KMS-11 (cell line): Measurements from ENCODE around the gene CPNE2.
A peak's percentile ranks its signal among the peaks of the same experiment; 100 is the strongest.
"Not testable (repeated sequence)": the region's sequence is repeated elsewhere in the genome, so short reads cannot be mapped to it uniquely, and the experiment has no call there.

Source experiments
- H2AFZ ChIP-seq: fragments of 200-600 bp; sonication (generic); 2 replicates; pipeline ENCODE4 v1.6.1; 2016; ENCODE audit warnings: antibody characterized with exemption, mixed run types, low read depth
- H3K27ac ChIP-seq: fragments of 200-600 bp; sonication (generic); 2 replicates; pipeline ENCODE4 v1.6.1; 2016; ENCODE audit warnings: mild to moderate bottlenecking, mixed run types
- H3K27me3 ChIP-seq: fragments of 200-600 bp; sonication (generic); 2 replicates; pipeline ENCODE4 v1.6.1; 2017; ENCODE audit warnings: mild to moderate bottlenecking, low read depth, mixed run types, moderate library complexity; ENCODE audit not compliant: insufficient read depth
- H3K36me3 ChIP-seq: fragments of 200-600 bp; sonication (generic); 2 replicates; pipeline ENCODE4 v1.6.1; 2017; ENCODE audit warnings: mild to moderate bottlenecking, mixed run types; ENCODE audit not compliant: insufficient read depth
- H3K4me1 ChIP-seq: fragments of 200-600 bp; sonication (generic); 2 replicates; pipeline ENCODE4 v1.6.1; 2016; ENCODE audit warnings: mild to moderate bottlenecking, low read depth, mixed run types; ENCODE audit not compliant: poor library complexity, severe bottlenecking
- H3K4me2 ChIP-seq: fragments of 200-600 bp; sonication (generic); 2 replicates; pipeline ENCODE4 v1.7.0; 2016; ENCODE audit warnings: mild to moderate bottlenecking, mixed run types
- H3K4me3 ChIP-seq: fragments of 200-600 bp; sonication (generic); IDR thresholded peaks from 2 replicates; pipeline ENCODE4 v1.6.1; 2017; ENCODE audit warnings: low read depth, low read length, mixed read lengths; ENCODE audit not compliant: insufficient read depth
- H3K79me2 ChIP-seq: fragments of 200-600 bp; sonication (generic); 2 replicates; pipeline ENCODE4 v1.6.1; 2016; ENCODE audit warnings: low read depth, mixed run types; ENCODE audit not compliant: insufficient read depth
- H3K9ac ChIP-seq: fragments of 200-600 bp; sonication (generic); 2 replicates; pipeline ENCODE4 v1.6.1; 2016; ENCODE audit warnings: mild to moderate bottlenecking, mixed run types
- H4K20me1 ChIP-seq: fragments of 200-600 bp; sonication (generic); 2 replicates; pipeline ENCODE4 v1.6.1; 2016; ENCODE audit warnings: mild to moderate bottlenecking, mixed run types; ENCODE audit not compliant: insufficient read depth
- TF ChIP-seq, protein P1 (sequence below): fragments of 200-600 bp; sonication (generic); conservative IDR thresholded peaks from 2 replicates; pipeline ENCODE4 v1.6.1; 2017; ENCODE audit warnings: low read depth, mild to moderate bottlenecking, antibody characterized with exemption, low read length, moderate library complexity, mixed read lengths

CPNE2 gene

DNA sequence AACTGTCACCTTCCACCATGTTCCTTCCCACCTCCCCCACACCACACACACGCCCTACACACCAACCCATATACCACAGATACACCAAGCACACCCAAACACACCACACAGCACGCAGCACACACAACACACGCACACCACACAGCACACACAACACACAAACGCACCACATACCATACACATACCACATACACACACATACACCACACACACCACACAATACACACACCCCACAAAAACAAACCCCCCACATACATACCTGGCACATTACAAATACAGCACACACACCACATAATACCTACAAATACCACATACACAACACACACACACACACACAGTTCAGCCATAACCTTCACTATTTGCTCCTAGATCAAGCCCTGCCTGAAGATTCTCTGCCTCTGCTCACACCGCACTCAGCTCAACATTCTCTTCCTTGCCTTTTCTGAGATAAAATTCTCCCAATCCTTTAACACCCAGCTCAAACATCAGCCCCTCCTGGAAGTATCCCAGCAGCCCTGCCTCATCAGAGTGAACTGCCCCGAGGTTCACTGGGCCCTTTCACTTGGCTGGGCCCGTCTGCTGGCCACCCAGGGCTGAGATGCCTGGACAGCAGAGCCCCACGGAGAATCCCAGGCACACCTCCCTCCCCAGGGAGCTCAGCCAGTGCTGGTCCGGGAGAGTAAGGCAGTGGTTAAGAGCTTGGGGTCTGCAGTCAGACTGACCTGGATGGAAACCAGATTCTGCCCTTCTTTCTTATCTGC lies 31.9 kb upstream of the CPNE2 start:
- no peak overlapping the region for H3K27ac ChIP-seq
- H3K9ac ChIP-seq = no peak overlapping the region
- no peak overlapping the region for H2AFZ ChIP-seq
- no peak overlapping the region for H3K4me2 ChIP-seq
- TF ChIP-seq, protein P1, sequence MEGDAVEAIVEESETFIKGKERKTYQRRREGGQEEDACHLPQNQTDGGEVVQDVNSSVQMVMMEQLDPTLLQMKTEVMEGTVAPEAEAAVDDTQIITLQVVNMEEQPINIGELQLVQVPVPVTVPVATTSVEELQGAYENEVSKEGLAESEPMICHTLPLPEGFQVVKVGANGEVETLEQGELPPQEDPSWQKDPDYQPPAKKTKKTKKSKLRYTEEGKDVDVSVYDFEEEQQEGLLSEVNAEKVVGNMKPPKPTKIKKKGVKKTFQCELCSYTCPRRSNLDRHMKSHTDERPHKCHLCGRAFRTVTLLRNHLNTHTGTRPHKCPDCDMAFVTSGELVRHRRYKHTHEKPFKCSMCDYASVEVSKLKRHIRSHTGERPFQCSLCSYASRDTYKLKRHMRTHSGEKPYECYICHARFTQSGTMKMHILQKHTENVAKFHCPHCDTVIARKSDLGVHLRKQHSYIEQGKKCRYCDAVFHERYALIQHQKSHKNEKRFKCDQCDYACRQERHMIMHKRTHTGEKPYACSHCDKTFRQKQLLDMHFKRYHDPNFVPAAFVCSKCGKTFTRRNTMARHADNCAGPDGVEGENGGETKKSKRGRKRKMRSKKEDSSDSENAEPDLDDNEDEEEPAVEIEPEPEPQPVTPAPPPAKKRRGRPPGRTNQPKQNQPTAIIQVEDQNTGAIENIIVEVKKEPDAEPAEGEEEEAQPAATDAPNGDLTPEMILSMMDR = no peak
- H3K79me2 ChIP-seq = no peaks in the 10 kb centered on the region
- H4K20me1 ChIP-seq = no peaks in the 10 kb centered on the region
- no peaks in the 10 kb centered on the region for H3K27me3 ChIP-seq
- H3K4me3 ChIP-seq = no peak overlapping the region
- no peaks in the 10 kb centered on the region for H3K36me3 ChIP-seq
- H3K4me1 ChIP-seq = peaks cover 27% of the 10 kb centered on the region

GRCh38 chr16:57061084-57061905 lies 31.1 kb upstream of the CPNE2 start:
- H3K4me2 ChIP-seq = 0 out of 2 replicates have a peak overlapping the region, but pooled peaks have one; percentile 15
- H3K9ac ChIP-seq = no peak overlapping the region; the same call in 1 of the 2 replicates
- peak overlapping the region; percentile 59 for H3K27ac ChIP-seq

GRCh38 chr16:57062329-57062728 lies 30.1 kb upstream of the CPNE2 start:
- no peak overlapping the region for H3K4me3 ChIP-seq
- TF ChIP-seq, protein P1 = no peak
- peak overlapping the region; percentile 47; the same call in 1 of the 2 replicates for H3K9ac ChIP-seq
- no peaks in the 10 kb centered on the region for H3K27me3 ChIP-seq
- peak overlapping the region; percentile 59 for H3K27ac ChIP-seq
- H3K4me1 ChIP-seq = peaks cover 27% of the 10 kb centered on the region
- no peak overlapping the region for H2AFZ ChIP-seq
- peak overlapping the region; percentile 15 for H3K4me2 ChIP-seq
- no peaks in the 10 kb centered on the region for H3K79me2 ChIP-seq
- no peaks in the 10 kb centered on the region for H4K20me1 ChIP-seq
- H3K36me3 ChIP-seq = no peaks in the 10 kb centered on the region

More at GRCh38 chr16:57061084-57061905, 31.1 kb upstream of the CPNE2 start:
- TF ChIP-seq, protein P1 = no peak
- Histone ChIP-seq H4K20me1 (no peaks in the 10 kb centered on the region), H3K36me3 (no peaks in the 10 kb centered on the region), H3K27me3 (no peaks in the 10 kb centered on the region), H3K4me1 (peaks cover 27% of the 10 kb centered on the region), H3K79me2 (no peaks in the 10 kb centered on the region), H2AFZ (no peak overlapping the region), H3K4me3 (no peak overlapping the region)

GRCh38 chr16:57063189-57063588 lies 29.2 kb upstream of the CPNE2 start:
- H3K4me2 ChIP-seq = peak overlapping the region; percentile 15; the same call in 1 of the 2 replicates
- not testable (repeated sequence) for H3K27ac ChIP-seq, H4K20me1 ChIP-seq, H3K9ac ChIP-seq, H3K36me3 ChIP-seq, H3K4me3 ChIP-seq, H3K27me3 ChIP-seq, H2AFZ ChIP-seq, H3K79me2 ChIP-seq
- H3K4me1 ChIP-seq = peaks cover 27% of the 10 kb centered on the region
